CD1c-positive myeloid dendritic cell (primary cell): ENCODE measurements around the gene FJX1.

ENCODE experiments used
- DNase-seq: peaks from one replicate; pipeline ENCODE4 v3.0.0-alpha.2; 2016; ENCODE audit errors: extremely low spot score

The FJX1 gene

GRCh38 chr11:35606206-35606605 is 12.1 kb upstream of the FJX1 start:
- DNase-seq = no peak

GRCh38 chr11:35608502-35608901 is 9.8 kb upstream of the FJX1 start:
- no peak for DNase-seq

- DNase-seq = no peak
Measured at GRCh38 chr11:35609656-35610055, 8.6 kb upstream of the FJX1 start.

- no peak for DNase-seq
Measured at GRCh38 chr11:35610631-35611030, 7.6 kb upstream of the FJX1 start.

GRCh38 chr11:35611741-35612140 is 6.5 kb upstream of the FJX1 start:
- DNase-seq = no peak

GRCh38 chr11:35614939-35615569 is 3.2 kb upstream of the FJX1 start:
- DNase-seq = no peak

- peak; percentile 77 for DNase-seq
Measured at GRCh38 chr11:35615921-35616900, 2.0 kb upstream of the FJX1 start.

GRCh38 chr11:35617316-35617686 is 959 bp upstream of the FJX1 start:
- no peak for DNase-seq

GRCh38 chr11:35618497-35619115 is 346 bp downstream of the FJX1 start:
- peak; percentile 47 for DNase-seq

GRCh38 chr11:35619116-35619854 is 1.0 kb downstream of the FJX1 start:
- peak; percentile 19 for DNase-seq

GRCh38 chr11:35619855-35620640 is 1.8 kb downstream of the FJX1 start:
- DNase-seq = no peak

GRCh38 chr11:35620795-35621194 is 2.5 kb downstream of the FJX1 start:
- DNase-seq = no peak

GRCh38 chr11:35621620-35622019 is 3.4 kb downstream of the FJX1 start:
- no peak for DNase-seq

- DNase-seq = no peak
Measured at GRCh38 chr11:35622070-35622469, 3.8 kb downstream of the FJX1 start.

GRCh38 chr11:35623621-35624168 is 5.4 kb downstream of the FJX1 start:
- DNase-seq = peak; percentile 18

GRCh38 chr11:35624316-35624715 is 6.1 kb downstream of the FJX1 start:
- DNase-seq = no peak

GRCh38 chr11:35624781-35625180 is 6.5 kb downstream of the FJX1 start:
- no peak for DNase-seq

GRCh38 chr11:35626501-35626900 is 8.2 kb downstream of the FJX1 start:
- DNase-seq = no peak

GRCh38 chr11:35629511-35629910 is 11.3 kb downstream of the FJX1 start:
- no peak for DNase-seq

- no peak for DNase-seq
Measured at GRCh38 chr11:35629914-35630313, 11.7 kb downstream of the FJX1 start.

- DNase-seq = no peak
Measured at GRCh38 chr11:35631891-35632290, 13.6 kb downstream of the FJX1 start.
